Dermis blood vessel endothelial cell (primary cell): ENCODE measurements around the gene SLC25A6. TPM values are rescaled to one million over a fixed set of nuclear protein-coding genes. Genes with fewer than 3 reads are reported as not detected.
"Not testable (repeated sequence)": the region's sequence is repeated elsewhere in the genome, so short reads cannot be mapped to it uniquely, and the experiment has no call there.

Experiments used
- DNase-seq: peaks from one replicate; pipeline ENCODE4 v3.0.0; 2010
- total RNA-seq: library from RNA; depleted of rRNA; stranded (reverse); fragments of >200 nt; gene quantifications from 2 replicates; pipeline ENCODE4 v1.2.3, GENCODE V29; 2014

The SLC25A6 gene
- total RNA-seq, 1 donor from 2014 or later = 131 TPM

GRCh38 chrX:1412551-1413161 is 20.7 kb upstream of the SLC25A6 start:
- no peak for DNase-seq

- no peak for DNase-seq
Measured at GRCh38 chrX:1411326-1411725, 19.4 kb upstream of the SLC25A6 start.

- DNase-seq = no peak
Measured at GRCh38 chrX:1407035-1407434, 15.1 kb upstream of the SLC25A6 start.

- not testable (repeated sequence) for DNase-seq
Measured at GRCh38 chrX:1405769-1406168, 13.9 kb upstream of the SLC25A6 start.

- not testable (repeated sequence) for DNase-seq
Measured at GRCh38 chrX:1403867-1404266, 12.0 kb upstream of the SLC25A6 start.

- DNase-seq = no peak
Measured at GRCh38 chrX:1403228-1403627, 11.3 kb upstream of the SLC25A6 start.

- no peak for DNase-seq
Measured at GRCh38 chrX:1401611-1402430, 9.9 kb upstream of the SLC25A6 start.

- no peak for DNase-seq
Measured at GRCh38 chrX:1400742-1401471, 9.0 kb upstream of the SLC25A6 start.

GRCh38 chrX:1400049-1400448 is 8.1 kb upstream of the SLC25A6 start:
- DNase-seq = no peak

GRCh38 chrX:1398431-1399340 is 6.8 kb upstream of the SLC25A6 start:
- no peak for DNase-seq

GRCh38 chrX:1397441-1398270 is 5.7 kb upstream of the SLC25A6 start:
- no peak for DNase-seq

GRCh38 chrX:1397001-1397400 is 5.1 kb upstream of the SLC25A6 start:
- no peak for DNase-seq

- no peak for DNase-seq
Measured at GRCh38 chrX:1395646-1396216, 3.8 kb upstream of the SLC25A6 start.

- no peak for DNase-seq
Measured at GRCh38 chrX:1394731-1395501, 3.0 kb upstream of the SLC25A6 start.

- no peak for DNase-seq
Measured at GRCh38 chrX:1393871-1394615, 2.1 kb upstream of the SLC25A6 start.

GRCh38 chrX:1392376-1393068 is 609 bp upstream of the SLC25A6 start:
- peak; percentile 75 for DNase-seq

- DNase-seq = no peak
Measured at GRCh38 chrX:1391370-1391706, 575 bp downstream of the SLC25A6 start.

- no peak for DNase-seq
Measured at GRCh38 chrX:1390621-1391369, 1.1 kb downstream of the SLC25A6 start.

GRCh38 chrX:1389993-1390285 is 2.0 kb downstream of the SLC25A6 start:
- DNase-seq = no peak
